IMR-90 (cell line): ENCODE results near the gene FANCE.

Source experiments
- CTCF ChIP-seq: conservative IDR thresholded peaks from 2 replicates; pipeline ENCODE4 v1.5.1; 2012; ENCODE audit warnings: mild to moderate bottlenecking, low read depth, low read length, improper control_type of control experiment
- RCOR1 ChIP-seq: IDR thresholded peaks from 2 replicates; pipeline ENCODE4 v1.6.1; 2012; ENCODE audit warnings: mild to moderate bottlenecking, low read length, improper control_type of control experiment; ENCODE audit not compliant: insufficient replicate concordance

GRCh38 chr6:35512740-35513139 lies 60.6 kb downstream of the FANCE start, which contains the start of gene TULP1:
- no peak for TF ChIP-seq CTCF
- TF ChIP-seq RCOR1, result no peak
